Measurements from ENCODE around the gene CLASP1. TPM values are rescaled to one million over a fixed set of nuclear protein-coding genes. Genes with fewer than 3 reads are reported as not detected.
"Not testable (repeated sequence)": the region's sequence is repeated elsewhere in the genome, so short reads cannot be mapped to it uniquely, and the experiment has no call there.

Gene CLASP1
- polyA plus RNA-seq (ENCODE audit: insufficient read length in 4 of 4), result 10 to 100 TPM; 38.8 to 49.2 (median 43.4) TPM

DNA sequence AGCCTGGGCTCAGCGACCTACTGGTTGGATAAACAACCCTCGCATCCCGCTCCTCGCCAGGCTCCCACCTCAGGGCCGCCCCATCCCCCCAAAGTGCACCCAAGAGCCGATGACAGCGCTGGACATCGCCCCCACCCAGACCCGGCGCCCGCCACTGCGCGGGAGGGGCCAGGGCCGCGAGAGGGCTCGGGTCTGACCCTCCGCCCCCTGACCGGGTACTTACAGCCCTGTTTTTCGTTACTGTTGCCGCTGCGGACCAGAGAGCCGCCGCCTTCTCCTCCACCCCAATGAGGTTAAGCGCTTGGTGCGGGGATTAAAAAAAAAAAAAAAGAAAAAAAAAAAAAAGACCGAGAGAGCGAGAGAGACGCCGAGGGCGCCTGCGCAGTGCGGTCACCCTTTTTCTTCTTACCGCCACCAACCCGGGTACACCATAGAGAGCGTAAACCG lies at the start of gene CLASP1:
TSS of gene CLASP1 (minus strand) at position 314 of the 447 bp plus-strand sequence. CDS start 43,567 bp downstream, outside the sequence.
- no peak for DNase-seq (ENCODE audit: low read depth in 4 of 4, low spot score in 2 of 4)

DNA sequence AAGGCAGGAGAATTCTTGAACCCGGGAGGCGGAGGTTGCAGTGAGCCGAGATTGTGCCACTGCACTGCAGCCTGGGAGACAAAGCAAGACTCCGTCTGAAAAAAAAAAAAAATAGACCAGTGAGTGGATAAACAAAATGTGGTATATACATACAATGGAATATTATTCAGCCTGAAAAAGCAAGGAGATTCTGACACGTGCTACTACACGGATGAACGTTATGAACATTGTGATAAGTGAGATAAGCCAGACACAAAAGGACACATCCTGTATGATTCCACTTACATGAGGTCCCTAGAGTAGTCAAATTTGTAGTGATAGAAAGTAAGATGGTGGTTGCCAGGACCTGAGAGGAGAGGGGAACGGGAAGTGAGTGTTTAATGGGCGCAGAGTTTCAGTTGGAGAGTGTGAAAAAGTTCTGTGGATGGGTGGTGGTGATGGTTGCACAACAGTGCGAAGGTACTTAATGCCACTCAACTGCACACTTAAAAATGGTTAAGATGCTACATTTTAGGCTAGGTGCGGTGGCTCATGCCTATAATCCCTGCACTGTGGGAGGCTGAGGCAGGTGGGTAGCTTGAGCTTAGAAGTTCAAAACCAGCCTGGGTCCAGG lies 49.2 kb upstream of the CLASP1 start:
- no peak for DNase-seq (ENCODE audit: low read depth in 4 of 4, low spot score in 2 of 4)

DNA sequence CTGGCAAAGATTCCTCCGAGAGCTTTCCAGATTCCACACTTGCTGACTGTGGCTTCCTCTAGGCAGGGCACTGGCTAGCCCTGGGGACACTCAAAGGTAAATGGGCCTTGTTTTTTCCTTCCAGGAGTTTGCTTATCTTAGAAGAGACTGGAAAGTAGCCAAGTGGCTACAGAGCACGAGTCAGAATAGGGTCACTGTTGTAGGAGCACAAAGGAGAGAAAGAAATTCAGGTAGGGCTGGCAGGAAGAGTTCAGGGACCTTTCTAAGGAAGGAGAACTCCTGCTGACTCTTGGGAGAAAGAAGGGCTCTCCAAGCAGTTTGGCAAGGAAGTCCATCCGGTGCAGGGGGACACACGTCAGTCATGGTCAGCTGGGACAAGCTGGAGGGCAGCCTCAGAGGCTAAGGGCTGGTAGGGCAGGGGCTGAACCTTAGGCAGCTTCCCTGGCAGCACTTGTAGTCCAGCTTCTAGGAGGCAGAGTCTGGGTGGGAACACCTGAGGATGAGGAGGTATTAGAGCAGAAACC lies 47.9 kb upstream of the CLASP1 start:
- no peak for DNase-seq (ENCODE audit: low read depth in 4 of 4, low spot score in 2 of 4)

DNA sequence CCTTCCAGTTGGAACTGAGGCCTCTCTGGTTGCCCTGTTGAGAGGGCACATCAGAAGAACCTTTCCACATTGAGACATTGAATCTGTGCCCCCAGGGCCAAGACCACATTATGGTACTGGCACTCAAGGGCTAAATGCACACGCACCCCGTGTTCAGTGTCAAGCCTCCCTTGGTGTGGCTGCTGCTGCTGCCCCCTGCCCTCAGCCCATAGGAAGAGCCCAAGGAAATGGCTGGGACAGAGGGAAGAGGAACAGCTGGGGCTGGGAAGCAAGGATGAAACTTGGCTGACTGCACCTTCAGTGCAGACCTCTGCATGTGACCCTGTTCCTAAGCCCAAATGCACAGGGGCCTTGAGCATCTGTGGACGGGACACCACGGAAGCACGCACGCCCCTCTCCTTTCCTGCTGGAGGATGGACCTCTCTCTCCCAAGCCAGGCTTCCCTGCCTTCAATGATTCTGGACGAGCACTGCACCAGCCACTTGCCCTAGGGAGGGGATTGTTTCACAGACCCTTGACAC lies 47.2 kb upstream of the CLASP1 start:
- DNase-seq (ENCODE audit: low read depth in 4 of 4, low spot score in 2 of 4), result no peak

DNA sequence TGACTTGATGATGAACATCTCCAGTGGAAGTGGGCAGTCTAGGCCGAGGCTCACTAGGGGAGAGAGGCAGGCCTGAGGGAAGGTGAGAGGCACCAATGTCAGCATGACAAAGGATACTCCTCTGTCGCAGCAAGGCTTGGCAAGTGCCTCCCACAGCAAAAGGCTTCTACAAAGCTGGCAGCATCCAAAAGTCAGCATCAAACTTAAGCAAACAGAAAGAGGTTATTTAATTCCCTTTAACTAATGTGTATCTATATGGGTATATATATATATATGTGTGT lies 45.8 kb upstream of the CLASP1 start:
- no peak for DNase-seq (ENCODE audit: low read depth in 4 of 4, low spot score in 2 of 4)

DNA sequence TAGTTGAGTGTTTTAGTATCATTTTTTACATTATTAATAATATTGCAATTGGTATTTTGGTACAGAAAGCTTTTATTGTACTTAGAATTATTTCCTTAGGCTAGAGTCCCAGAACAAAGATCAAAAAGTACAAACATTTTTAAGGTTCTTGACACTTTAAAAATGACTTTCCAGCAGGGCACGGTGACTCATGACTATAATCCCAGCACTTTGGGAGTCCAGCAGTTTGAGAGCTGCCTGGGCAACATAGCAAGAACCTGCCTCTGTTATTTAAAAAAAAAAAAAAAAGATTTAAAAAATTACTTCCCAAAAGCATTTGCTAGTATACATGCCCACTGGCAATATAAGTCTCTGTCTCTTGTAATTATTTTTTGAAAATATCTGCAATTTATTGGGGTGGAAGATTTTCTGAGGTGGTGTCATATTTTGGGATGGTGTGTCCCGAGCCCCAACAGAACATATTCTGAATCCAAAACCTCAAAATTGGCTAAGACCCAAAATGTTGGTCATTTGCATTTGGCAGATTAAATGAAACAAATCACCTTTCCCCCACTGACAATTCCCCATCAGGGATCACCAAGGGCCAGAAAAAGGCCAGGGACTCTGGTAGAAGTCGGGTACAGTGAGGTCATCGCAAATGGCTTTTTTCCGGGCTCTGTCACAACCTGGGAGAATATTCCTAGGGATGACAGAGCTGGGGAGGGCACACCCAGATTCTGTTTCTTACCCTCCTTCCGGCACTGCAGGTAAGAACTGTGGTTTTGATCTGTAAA lies 45.3 kb upstream of the CLASP1 start:
- no peak for DNase-seq (ENCODE audit: low read depth in 4 of 4, low spot score in 2 of 4)

DNA sequence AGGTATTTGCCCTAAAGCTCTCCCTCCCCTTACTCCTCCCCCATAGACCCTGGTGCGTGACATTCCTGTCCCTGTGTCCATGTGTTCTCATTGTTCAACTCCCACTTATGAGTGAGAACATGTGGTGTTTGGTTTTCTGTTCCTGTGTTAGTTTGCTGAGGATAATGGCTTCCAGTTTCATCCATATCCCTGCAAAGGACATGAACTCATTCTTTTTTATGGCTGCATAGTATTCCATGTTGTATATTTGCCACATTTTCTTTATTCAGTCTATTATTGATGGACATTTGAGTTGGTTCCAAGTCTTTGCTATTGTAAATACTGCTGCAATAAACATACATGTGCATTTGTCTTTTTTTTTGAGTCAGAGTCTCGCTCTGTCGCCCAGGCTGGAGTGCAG lies 41.3 kb upstream of the CLASP1 start:
- not testable (repeated sequence) for DNase-seq (ENCODE audit: low read depth in 4 of 4, low spot score in 2 of 4)

DNA sequence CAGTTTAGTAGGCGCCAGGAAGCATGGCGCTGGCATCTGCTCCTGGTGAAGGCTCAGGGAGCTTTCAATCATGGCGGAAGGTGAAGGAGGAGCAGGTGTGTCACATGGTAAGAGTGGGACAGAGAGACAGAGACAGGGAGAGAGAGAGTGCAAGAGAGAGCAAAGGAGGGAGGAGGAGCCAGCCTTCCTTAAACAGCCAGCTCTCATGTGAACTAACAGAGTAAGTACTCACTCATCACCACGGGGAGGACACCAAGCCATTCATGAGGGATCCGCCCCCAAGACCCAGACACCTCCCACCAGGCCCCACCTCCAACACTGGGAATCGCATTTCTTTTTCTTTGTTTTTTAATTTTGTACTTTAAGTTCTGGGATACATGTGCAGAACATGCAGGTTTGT lies 40.8 kb upstream of the CLASP1 start:
- DNase-seq (ENCODE audit: low read depth in 4 of 4, low spot score in 2 of 4), result no peak

DNA sequence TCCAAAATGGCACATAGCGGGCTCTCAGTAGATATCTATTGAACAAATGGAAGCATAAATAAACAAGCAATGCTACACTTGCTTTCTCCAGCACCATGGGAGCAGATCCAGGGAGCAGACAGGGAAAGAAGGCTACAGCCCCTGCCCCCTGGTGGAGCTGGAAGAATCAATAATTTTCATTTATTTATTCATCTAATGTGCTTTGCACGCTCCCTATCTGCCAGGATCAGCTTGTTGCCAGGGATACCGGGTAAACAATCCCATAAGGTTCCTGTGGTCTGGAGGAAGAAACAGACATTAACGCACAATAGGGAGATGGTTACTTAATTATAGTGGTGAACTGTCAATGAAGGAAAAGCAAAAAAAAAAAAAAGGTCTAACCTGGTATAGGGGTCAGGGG lies 40.1 kb upstream of the CLASP1 start:
- DNase-seq (ENCODE audit: low read depth in 4 of 4, low spot score in 2 of 4), result no peak

DNA sequence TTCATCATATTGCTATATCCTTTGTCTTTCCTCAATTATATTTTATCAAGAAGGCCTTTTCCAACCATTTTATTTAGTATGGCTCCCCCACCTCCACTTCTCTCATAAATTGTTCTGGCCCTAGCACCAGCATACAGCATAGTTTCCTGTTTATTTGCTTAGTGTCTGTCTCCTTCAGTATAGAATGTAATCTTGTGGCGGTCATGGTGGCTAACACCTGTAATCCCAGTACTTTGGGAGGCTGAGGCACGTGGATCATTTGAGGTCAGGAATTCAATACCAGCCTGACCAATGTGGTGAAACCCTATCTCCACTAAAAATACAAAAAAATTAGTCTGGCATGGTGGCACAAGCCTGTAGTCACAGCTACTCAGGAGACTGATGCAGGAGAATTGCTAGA lies 39.6 kb upstream of the CLASP1 start:
- DNase-seq (ENCODE audit: low read depth in 4 of 4, low spot score in 2 of 4), result no peak

DNA sequence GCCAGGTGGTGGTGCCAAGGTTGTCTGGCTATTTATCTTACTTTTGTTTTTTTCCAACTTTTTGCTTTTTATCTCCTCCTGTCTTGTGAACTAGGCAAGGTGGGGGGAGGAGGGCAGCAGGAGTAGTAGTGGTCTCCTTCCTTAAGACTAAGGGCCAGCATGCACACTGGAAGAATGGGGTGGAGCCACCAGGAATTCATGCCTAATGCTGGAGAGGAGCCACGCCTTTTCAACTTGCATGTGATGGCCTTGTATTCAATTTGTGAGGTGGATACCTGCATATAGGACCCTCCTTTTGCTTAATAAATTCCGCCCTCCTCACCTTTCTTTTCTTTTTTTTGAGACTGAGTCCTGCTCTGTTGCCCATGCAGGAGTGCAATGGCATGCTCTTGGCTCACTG lies 37.6 kb upstream of the CLASP1 start:
- DNase-seq (ENCODE audit: low read depth in 4 of 4, low spot score in 2 of 4), result no peak

DNA sequence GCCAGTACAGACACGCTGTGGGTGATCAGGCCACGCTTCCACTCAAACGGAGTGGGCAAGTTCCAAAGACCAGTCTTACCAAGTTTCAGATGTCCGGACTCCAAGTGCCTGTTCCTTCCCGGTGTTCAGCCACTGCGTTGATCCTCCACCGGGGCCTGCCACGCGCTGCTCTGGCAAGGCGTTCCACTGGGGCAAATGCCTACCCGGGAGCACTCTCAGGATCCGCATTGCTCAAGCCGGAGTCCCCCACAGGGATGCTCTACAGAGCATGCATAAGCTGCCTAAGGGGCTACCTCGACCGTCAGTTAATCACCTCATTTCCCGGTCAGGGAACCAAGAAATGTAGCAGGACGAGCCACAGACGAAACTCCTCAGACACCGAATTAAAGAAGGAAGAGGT lies 37.0 kb upstream of the CLASP1 start:
- no peak for DNase-seq (ENCODE audit: low read depth in 4 of 4, low spot score in 2 of 4)

DNA sequence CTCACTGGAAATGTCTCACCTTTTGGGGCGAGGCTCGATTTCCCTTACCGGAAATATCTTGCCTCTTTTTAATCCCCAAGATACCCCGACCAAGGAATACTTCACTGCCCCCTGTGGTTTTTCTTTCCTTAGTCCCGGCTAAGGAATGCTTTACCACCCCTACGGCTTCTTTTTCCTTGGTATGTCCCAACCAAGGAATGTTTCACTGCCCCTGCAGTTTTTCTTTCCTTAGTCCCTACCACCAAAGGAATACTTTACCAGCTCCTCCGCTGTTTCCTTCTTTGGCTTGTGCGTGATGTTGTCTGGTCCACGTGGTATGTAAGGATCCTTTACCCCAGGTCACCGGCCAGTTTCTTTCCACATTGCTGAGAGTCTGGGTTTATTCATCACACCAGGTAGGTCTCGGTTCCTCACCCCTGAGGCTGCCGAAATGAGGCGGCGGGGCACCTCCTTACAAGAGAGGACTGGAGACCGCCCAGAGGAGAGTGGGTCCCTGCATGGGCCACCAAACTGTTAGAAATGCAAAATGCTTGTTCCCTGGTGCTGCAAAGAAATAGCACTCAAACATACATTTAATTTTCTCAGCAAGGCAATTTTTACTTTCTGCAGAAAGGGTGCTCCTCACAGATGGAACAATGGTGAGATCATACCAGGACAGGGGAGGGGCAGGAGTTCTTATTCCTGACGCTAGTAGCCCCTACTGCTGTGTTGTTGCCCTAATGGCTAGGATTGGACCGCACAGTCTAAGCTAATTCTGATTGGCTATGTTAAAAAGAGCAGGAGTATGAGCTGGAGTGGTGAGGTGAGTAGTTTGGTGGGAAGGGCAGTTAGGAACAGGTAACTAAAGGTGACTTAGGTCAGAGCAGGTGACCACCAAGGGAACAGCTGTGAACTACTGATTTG lies 33.4 kb upstream of the CLASP1 start:
- DNase-seq (ENCODE audit: low read depth in 4 of 4, low spot score in 2 of 4), result no peak

DNA sequence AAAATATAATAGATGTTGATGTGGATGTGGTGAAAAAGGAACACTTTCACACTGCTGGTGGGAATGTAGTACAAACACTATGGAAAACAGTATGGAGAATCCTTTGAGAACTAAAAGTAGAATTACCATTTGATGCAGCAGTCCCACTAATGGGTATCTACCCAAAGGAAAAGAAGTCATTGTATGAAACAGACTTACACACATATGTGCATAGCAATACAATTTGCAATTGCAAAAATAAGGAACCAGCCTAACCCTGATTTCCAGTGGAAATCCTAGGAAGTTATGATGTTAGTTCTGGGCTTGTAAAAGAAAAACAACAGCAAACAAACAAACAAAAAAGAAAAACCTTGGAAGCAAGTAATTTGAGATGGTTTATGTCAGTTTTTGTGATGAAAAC lies 28.6 kb upstream of the CLASP1 start:
- no peak for DNase-seq (ENCODE audit: low read depth in 4 of 4, low spot score in 2 of 4)

DNA sequence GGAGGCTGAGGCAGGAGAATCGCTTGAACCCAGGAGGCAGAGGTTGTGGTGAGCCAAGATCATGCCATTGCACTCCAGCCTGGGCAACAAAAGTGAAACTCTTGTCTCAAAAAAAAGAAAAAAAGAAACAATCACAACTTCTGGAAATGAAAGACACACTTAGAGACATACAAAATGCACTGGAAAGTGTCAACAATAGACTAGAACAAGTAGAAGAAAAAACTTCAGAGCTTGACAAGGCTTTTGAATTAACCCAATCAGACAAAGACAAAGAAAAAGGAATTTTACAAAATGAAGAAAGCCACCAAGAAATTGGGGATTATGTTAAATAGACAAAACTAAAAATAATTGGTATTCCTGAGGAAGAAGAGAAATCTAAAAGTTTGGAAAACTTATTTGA lies 22.4 kb upstream of the CLASP1 start:
- not testable (repeated sequence) for DNase-seq (ENCODE audit: low read depth in 4 of 4, low spot score in 2 of 4)

DNA sequence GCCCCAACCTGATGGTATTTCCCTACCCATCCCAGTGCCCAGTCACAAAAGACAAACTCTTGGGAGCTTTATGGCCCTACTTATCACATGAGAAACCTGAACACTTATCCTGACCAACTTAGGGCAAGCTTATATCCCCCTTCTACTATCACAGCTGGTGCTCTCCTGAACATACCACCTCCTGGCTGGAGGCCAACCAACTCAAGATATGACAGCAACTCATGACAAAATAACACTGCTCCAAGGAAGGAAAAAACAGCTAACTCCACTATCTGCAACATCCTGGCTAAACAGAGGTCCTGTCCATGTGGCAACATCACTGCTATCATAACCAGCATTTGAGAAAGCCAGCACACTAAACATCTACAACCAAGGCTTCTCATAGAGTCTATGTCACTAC lies 20.9 kb upstream of the CLASP1 start:
- DNase-seq (ENCODE audit: low read depth in 4 of 4, low spot score in 2 of 4), result no peak

DNA sequence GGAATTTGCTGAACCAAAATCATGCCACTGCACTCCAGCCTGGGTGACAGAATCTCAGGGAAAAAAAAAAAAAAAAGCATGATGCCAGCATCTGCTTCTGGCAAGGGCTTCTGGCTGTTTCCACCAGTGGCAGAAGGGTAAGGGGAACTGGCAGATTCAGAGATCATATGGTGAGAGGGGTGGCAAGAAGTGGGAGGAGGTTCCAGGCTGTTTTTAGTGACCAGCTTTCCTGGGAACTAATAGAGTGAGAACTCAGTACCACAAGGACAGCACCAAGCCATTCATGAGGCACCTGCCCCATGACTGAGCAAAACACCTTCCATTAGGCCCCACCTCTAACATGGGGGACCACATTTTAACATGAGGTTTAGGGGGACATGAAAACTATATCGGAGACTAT lies 18.4 kb upstream of the CLASP1 start:
- no peak for DNase-seq (ENCODE audit: low read depth in 4 of 4, low spot score in 2 of 4)

DNA sequence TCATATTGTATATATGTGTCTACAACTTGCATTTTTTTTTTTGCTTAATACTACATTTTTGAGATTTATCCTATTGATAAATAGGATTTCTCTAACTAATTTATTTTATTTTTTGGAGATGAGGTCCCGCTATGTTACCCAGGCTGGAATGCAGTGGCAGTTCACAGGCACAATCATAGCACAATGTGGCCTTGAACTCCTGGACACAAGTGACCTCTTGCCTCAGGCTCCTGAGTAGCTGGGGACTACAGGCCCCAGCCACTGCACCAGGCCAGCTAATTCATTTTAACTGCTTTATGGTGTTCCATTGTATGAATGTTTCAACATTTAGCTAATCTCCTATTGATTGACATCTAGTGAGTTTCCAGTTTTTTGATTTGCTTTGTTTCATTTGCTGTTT lies 16.8 kb upstream of the CLASP1 start:
- DNase-seq (ENCODE audit: low read depth in 4 of 4, low spot score in 2 of 4), result no peak

DNA sequence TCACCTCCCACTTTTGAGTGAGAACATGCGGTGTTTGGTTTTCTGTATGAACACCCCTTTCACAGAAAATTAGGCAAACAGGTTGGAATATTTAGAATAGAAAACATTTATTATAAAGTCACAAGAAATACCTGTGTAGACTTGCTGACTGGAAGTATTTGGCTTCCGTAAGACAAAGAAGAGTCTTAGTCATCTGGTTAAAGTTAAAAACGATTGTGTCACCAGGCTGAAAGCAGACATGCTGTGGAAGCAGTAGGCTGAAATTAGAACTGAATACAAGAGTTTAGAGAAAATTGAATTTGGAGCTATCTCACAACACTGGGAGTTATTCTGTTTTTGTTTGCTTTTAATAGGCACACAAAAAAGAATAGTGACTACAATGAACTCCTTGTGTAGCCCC lies 16.2 kb upstream of the CLASP1 start:
- no peak for DNase-seq (ENCODE audit: low read depth in 4 of 4, low spot score in 2 of 4)

DNA sequence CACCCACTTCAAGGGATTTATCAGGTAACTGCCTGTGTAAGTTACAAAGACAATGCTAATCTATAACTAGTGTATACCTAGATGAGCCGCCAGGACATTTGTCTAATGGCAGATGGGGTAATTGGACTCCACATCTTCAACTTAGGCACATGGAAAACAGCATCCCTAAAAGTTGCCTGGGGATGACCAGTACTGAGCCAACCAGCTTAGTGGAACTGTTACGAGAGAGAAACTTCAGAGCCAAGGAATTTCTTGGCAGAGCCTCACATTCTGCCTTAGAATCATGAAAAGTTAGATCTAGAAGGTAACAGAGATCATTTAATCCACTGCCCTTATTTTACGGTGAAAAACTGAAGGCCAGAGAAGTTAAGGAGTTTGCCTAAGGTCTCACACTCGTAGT lies 15.5 kb upstream of the CLASP1 start:
- DNase-seq (ENCODE audit: low read depth in 4 of 4, low spot score in 2 of 4), result no peak

DNA sequence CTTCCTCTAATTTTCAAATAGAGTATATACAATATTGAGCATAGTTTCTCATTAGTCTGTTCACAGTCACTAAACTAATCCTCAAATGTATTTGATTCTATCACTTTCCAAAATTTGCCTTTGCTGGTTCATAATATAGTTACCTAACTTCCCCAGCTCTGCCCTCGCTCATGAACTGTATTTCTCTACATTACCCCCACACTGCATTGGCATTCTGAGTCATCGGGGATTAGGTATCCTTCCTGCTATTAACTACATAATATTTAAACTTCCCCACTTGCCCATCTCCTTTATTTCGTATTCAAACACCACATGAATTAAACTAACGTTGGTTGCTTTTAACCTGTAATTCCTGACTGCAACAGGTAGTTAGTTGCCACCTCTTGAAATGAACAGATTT lies 14.8 kb upstream of the CLASP1 start:
- no peak for DNase-seq (ENCODE audit: low read depth in 4 of 4, low spot score in 2 of 4)
